K562 (cell line): ENCODE data around the gene LRRTM2. TPM values are rescaled to one million over a fixed set of nuclear protein-coding genes. Genes with fewer than 3 reads are reported as not detected.

Experiments
- ATAC-seq: fragments of 200-7000 bp; cut with Tn5 transposase; 3 replicates; pipeline ENCODE4 v1.9.1; 2020; ENCODE audit warnings: moderate library complexity
- BruUV-seq: library from RNA; stranded (reverse); fragments of 400-500 nt; replicated peaks from 2 replicates; lab custom pipeline; 2021; lab: Mats Ljungman, UMichigan
- CTCF ChIA-PET: fragments of 300-600 bp; formaldehyde crosslinking; extraction: SDS; loops from one replicate; lab custom pipeline; 2021; ENCODE audit warnings: low intra/inter-chr PET ratio; lab: Yijun Ruan, JAX
- POLR2A ChIA-PET: fragments of 300-600, 350-650 bp; sonication (Branson Sonifier 250); formaldehyde crosslinking; extraction: SDS; loops from one replicate; lab custom pipeline; 2021; ENCODE audit warnings: antibody characterized with exemption, inconsistent platforms; lab: Yijun Ruan, JAX
- DNase-seq, 4 experiments: peaks; one replicate each; pipeline versions ENCODE4 v3.0.0 to v3.0.0-alpha.2; 2011 to 2018; ENCODE audit warnings: low spot score in 3 of 4, mixed read lengths in 3 of 4; ENCODE audit errors: extremely low read depth in 1 of 4
- FAIRE-seq: peaks from 2 replicates; lab custom pipeline; 2011; peaks lifted over from hg19 to GRCh38; lab: Jason Lieb, UNC
- H2AFZ ChIP-seq: 2 replicates; pipeline ENCODE4 v1.6.0; 2011; ENCODE audit warnings: low read depth, low read length, control low read depth, inconsistent platforms
- H3K27ac ChIP-seq: fragments of 200-600 bp; 3 replicates; pipeline ENCODE4 v1.8.0; 2011; ENCODE audit warnings: low read depth, mild to moderate bottlenecking, control low read depth, inconsistent platforms, low read length, moderate library complexity, mixed read lengths; ENCODE audit errors: extremely low read depth
- H3K27me3 ChIP-seq, 2 experiments: fragments of 300-600 bp in 1 of 2; 2 replicates in 1 of 2; 3 replicates in 1 of 2; pipeline versions ENCODE4 v1.6.0 to v1.8.0; 2011; ENCODE audit warnings: inconsistent platforms in 2 of 2, low read length in 2 of 2, mild to moderate bottlenecking in 1 of 2, mixed read lengths in 1 of 2, moderate library complexity in 1 of 2; ENCODE audit not compliant: control insufficient read depth in 2 of 2, insufficient read depth in 2 of 2
- H3K36me3 ChIP-seq: fragments of 300-600 bp; 3 replicates; pipeline ENCODE4 v1.8.0; 2011; ENCODE audit warnings: mild to moderate bottlenecking, low read length, inconsistent platforms; ENCODE audit not compliant: control insufficient read depth, insufficient read depth
- H3K4me1 ChIP-seq, 2 experiments: fragments of 200-600 bp in 1 of 2; replicated peaks in 1 of 2; 2 replicates in 1 of 2; 3 replicates in 1 of 2; pipeline versions ENCODE4 v1.5.1 to v1.8.0; 2011; ENCODE audit warnings: inconsistent platforms in 2 of 2, low read length in 2 of 2, mild to moderate bottlenecking in 1 of 2, mixed read lengths in 1 of 2, moderate library complexity in 1 of 2; ENCODE audit not compliant: control insufficient read depth in 2 of 2, insufficient read depth in 2 of 2
- H3K4me2 ChIP-seq: 2 replicates; pipeline ENCODE4 v1.6.1; 2011; ENCODE audit warnings: low read length, control low read depth, inconsistent platforms, mixed read lengths; ENCODE audit not compliant: insufficient read depth
- H3K4me3 ChIP-seq: fragments of 200-600 bp; sonication (generic), shearing (Covaris generic); 2 replicates; pipeline ENCODE4 v1.5.1; 2016; ENCODE audit warnings: control low read depth, inconsistent platforms
- H3K79me2 ChIP-seq: fragments of 200-600 bp; 3 replicates; pipeline ENCODE4 v1.8.0; 2011; ENCODE audit warnings: low read length, inconsistent platforms; ENCODE audit not compliant: control insufficient read depth, insufficient read depth
- H3K9ac ChIP-seq, 2 experiments: 2 replicates each; pipeline versions ENCODE4 v1.6.0 to v1.6.1; 2011; ENCODE audit warnings: low read depth in 2 of 2, low read length in 2 of 2, control low read depth in 1 of 2, inconsistent platforms in 1 of 2, mild to moderate bottlenecking in 1 of 2, mixed read lengths in 1 of 2; ENCODE audit not compliant: insufficient read depth in 1 of 2
- H3K9me1 ChIP-seq: one replicate; pipeline ENCODE4 v1.6.0; 2011; ENCODE audit warnings: inconsistent platforms, mild to moderate bottlenecking, low read length, moderate library complexity; ENCODE audit not compliant: control insufficient read depth, insufficient read depth
- H3K9me3 ChIP-seq: replicated peaks from 2 replicates; pipeline ENCODE4 v1.5.1; 2011; ENCODE audit warnings: low read depth, low read length, inconsistent platforms; ENCODE audit not compliant: control insufficient read depth, insufficient read depth
- H4K20me1 ChIP-seq: replicated peaks from 2 replicates; pipeline ENCODE4 v1.6.1; 2011; ENCODE audit warnings: low read length, inconsistent platforms, mixed read lengths; ENCODE audit not compliant: control insufficient read depth, insufficient read depth
- BRF1 ChIP-seq: IDR thresholded peaks from 3 replicates; pipeline ENCODE4 v1.6.1; 2011; ENCODE audit warnings: borderline replicate concordance, mild to moderate bottlenecking; ENCODE audit not compliant: insufficient read length; ENCODE audit errors: extremely low read depth
- CBX1 ChIP-seq: sonication (generic); IDR thresholded peaks from 2 replicates; pipeline ENCODE4 v1.6.1; 2016; ENCODE audit warnings: antibody characterized with exemption, low read depth, mild to moderate bottlenecking
- DPF2 ChIP-seq: fragments of 450-650 bp; IDR thresholded peaks from 2 replicates; pipeline ENCODE4 v1.6.1; 2016
- FOXP1 ChIP-seq: sonication (generic); formaldehyde crosslinking; IDR thresholded peaks from 2 replicates; pipeline ENCODE4 v1.8.0; 2022; ENCODE audit warnings: mild to moderate bottlenecking, missing genetic modification reagents
- MCM2 ChIP-seq: fragments of 450-650 bp; IDR thresholded peaks from 2 replicates; pipeline ENCODE4 v1.6.1; 2017; ENCODE audit warnings: low read depth, mild to moderate bottlenecking
- NFE2 ChIP-seq: IDR thresholded peaks from 2 replicates; pipeline ENCODE4 v1.6.1; 2014; ENCODE audit warnings: antibody characterized with exemption, low read depth
- NFE2L1 ChIP-seq: fragments of 450-650 bp; IDR thresholded peaks from 2 replicates; pipeline ENCODE4 v1.6.1; 2016; ENCODE audit warnings: missing genetic modification characterization, low read depth, mild to moderate bottlenecking, missing compliant biosample characterization, moderate library complexity, borderline replicate concordance
- PHF21A ChIP-seq: fragments of 450-650 bp; IDR thresholded peaks from 2 replicates; pipeline ENCODE4 v1.6.1; 2017; ENCODE audit warnings: low read depth, borderline replicate concordance
- PPARD ChIP-seq: fragments of 250-450 bp; sonication (Bioruptor Pico); IDR thresholded peaks from 2 replicates; pipeline ENCODE4 v1.8.0; 2022; ENCODE audit warnings: inconsistent platforms, mild to moderate bottlenecking, moderate library complexity
- RAD21 ChIP-seq, 2 experiments: fragments of 250-450 bp in 1 of 2; fragments of 450-650 bp in 1 of 2; sonication (Bioruptor Pico) in 1 of 2; formaldehyde crosslinking in 1 of 2; IDR thresholded peaks in 1 of 2; conservative IDR thresholded peaks in 1 of 2; 2 replicates each; pipeline versions ENCODE4 v1.4.0 to v1.8.0; 2020 to 2022; ENCODE audit warnings: mild to moderate bottlenecking in 2 of 2, moderate library complexity in 1 of 2
- RBM22 ChIP-seq: fragments of 200-400 bp; formaldehyde crosslinking; IDR thresholded peaks from 2 replicates; pipeline ENCODE4 v1.6.1; 2018; ENCODE audit warnings: low read length, low read depth; ENCODE audit not compliant: poor library complexity, severe bottlenecking
- RERE ChIP-seq: sonication (generic); formaldehyde crosslinking; IDR thresholded peaks from 2 replicates; pipeline ENCODE4 v1.8.0; 2023; ENCODE audit warnings: missing genetic modification reagents, mild to moderate bottlenecking, borderline replicate concordance
- SRSF1 ChIP-seq: fragments of 200-400 bp; formaldehyde crosslinking; IDR thresholded peaks from 2 replicates; pipeline ENCODE4 v1.6.1; 2017; ENCODE audit warnings: mild to moderate bottlenecking, low read depth, low read length, moderate library complexity
- ZNF184 ChIP-seq: sonication (generic); formaldehyde crosslinking; IDR thresholded peaks from 2 replicates; pipeline ENCODE4 v1.5.0; 2020; ENCODE audit warnings: missing genetic modification reagents
- ZNF197 ChIP-seq: fragments of 200-800 bp; sonication (Bioruptor generic); IDR thresholded peaks from 2 replicates; pipeline ENCODE4 v1.6.1; 2016; ENCODE audit warnings: low read depth, missing genetic modification characterization, missing compliant biosample characterization
- ZNF232 ChIP-seq: sonication (generic); formaldehyde crosslinking; IDR thresholded peaks from 2 replicates; pipeline ENCODE4 v1.8.0; 2022; ENCODE audit warnings: mild to moderate bottlenecking, missing genetic modification reagents
- ZNF3 ChIP-seq: fragments of 250-450 bp; sonication (Bioruptor Pico); IDR thresholded peaks from 2 replicates; pipeline ENCODE4 v1.5.0; 2021; ENCODE audit warnings: mild to moderate bottlenecking, moderate library complexity
- WGBS: fragments of 100-300 bp; shearing (Covaris generic); methylation state at CpG from one replicate; pipeline ENCODE4 v1.1.6; 2016; ENCODE audit warnings: low coverage, mixed read lengths; ENCODE audit not compliant: insufficient coverage; ENCODE audit errors: missing lambda C conversion rate; 5-methylcytosine and 5-hydroxymethylcytosine counted together
- in situ Hi-C: fragments of 300-500 bp; cut with MboI; formaldehyde crosslinking; loops from 4 replicates; pipeline ENCODE4 v1.15.0; 2018; ENCODE audit warnings: inconsistent platforms, mixed read lengths
- intact Hi-C: fragments of 100-400 bp; cut with micrococcal nuclease; formaldehyde crosslinking; loops from 2 replicates; pipeline ENCODE4 v1.14.2; 2022
- polyA plus RNA-seq, 8 experiments: library from polyadenylated mRNA; depleted of rRNA in 4 of 8; stranded (reverse) in 5 of 8; unstranded in 3 of 8; fragments of >200 nt; fragmentation: Nextera tagmentation in 2 of 8; fragmentation: Illumina TruSeq in 1 of 8; extraction: Ambion mirVana in 2 of 8; extraction: Trizol in 1 of 8; gene quantifications; 2 replicates each; pipeline versions ENCODE4 v1.2.1 to v1.2.3, GENCODE V29; 2011 to 2014; ENCODE audit warnings: inconsistent platforms in 1 of 8, missing spikeins in 1 of 8
- total RNA-seq, 7 experiments: library from RNA; depleted of rRNA in 6 of 7; stranded (reverse); fragments of >200 nt in 6 of 7; fragmentation: Illumina TruSeq in 2 of 7; extraction: Trizol in 2 of 7; gene quantifications; 2 replicates each; pipeline versions ENCODE4 v1.2.1 to v1.2.3, GENCODE V29; 2011 to 2021; ENCODE audit warnings: low replicate concordance in 1 of 7

Gene LRRTM2
- total and polyA plus RNA-seq, 9 of the 15 experiments (the other 6 are each of a cell fraction or from before 2014, with no cell fraction given): under 0.01 to 0.07 (median 0.03) TPM; not detected in 4

DNA sequence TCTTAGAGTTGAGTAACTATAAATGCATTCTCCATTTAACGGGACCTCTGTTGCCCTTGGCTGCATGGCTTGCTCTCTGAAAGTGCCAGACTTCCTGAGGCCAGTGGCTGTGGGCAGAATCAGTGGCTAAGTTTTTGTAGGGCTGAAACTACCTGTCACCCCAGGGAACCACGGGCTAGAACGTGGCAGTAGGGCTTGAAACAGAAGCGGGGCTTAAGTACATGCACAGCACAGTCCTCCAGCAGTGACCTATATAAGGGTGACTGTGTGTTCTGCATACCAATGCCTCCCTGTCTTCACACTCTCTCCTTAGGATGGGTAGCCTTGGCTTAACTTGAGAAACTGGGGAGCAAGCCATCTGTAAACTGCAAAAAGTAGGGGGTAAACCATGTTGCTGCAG lies 43.6 kb upstream of the LRRTM2 start:
- Histone ChIP-seq H4K20me1 (no peaks in the 10 kb centered on the region), H3K9me3 (no peaks in the 10 kb centered on the region), H3K27me3 (no peaks in the 10 kb centered on the region), H3K4me2 (no peak overlapping the region), H3K4me3 (no peak overlapping the region), H3K79me2 (no peaks in the 10 kb centered on the region), H3K9me1 (no peaks in the 10 kb centered on the region), H3K27ac (no peak overlapping the region), H2AFZ (no peak overlapping the region), H3K9ac (no peak overlapping the region), H3K4me1 (no peaks in the 10 kb centered on the region), H3K36me3 (peaks cover 6% of the 10 kb centered on the region; the same call in 2 of the 3 replicates)
- TF ChIP-seq ZNF197 (no peak), MCM2 (no peak), ZNF184 (CRISPR knock-in tag) (no peak), SRSF1 (no peak), RBM22 (no peak), RAD21 (CRISPR knock-in tag; conservative IDR thresholded peaks at IDR 0.05 in 1 of 2, IDR thresholded peaks at IDR 0.05 in 1 of 2) (no peak), ZNF3 (no peak), CBX1 (no peak), PHF21A (no peak), NFE2 (no peak), RERE (CRISPR knock-in tag) (no peak), FOXP1 (CRISPR knock-in tag) (no peak), PPARD (CRISPR knock-in tag) (no peak), BRF1 (no peak), ZNF232 (CRISPR knock-in tag) (no peak), DPF2 (no peak), NFE2L1 (tag) (no peak)
- WGBS: 76% methylated on average over 4 of the region's 4 CpGs
- in situ Hi-C loops: no loop called here
- ChIA-PET CTCF (no interaction called here), POLR2A (no interaction called here)
- intact Hi-C loops: no loop called here
- no peak for ATAC-seq
- FAIRE-seq: no peak
- BruUV-seq: no TSS peak
- no peak for DNase-seq
